GM23338 (cell line): ENCODE results near the gene OR4D1. TPM values are rescaled to one million over a fixed set of nuclear protein-coding genes. Genes with fewer than 3 reads are reported as not detected.

Experiments used
- ATAC-seq: fragments of 200-7000 bp; cut with Tn5 transposase; 3 replicates; pipeline ENCODE4 v1.9.1; 2020
- DNase-seq: peaks from one replicate; pipeline ENCODE4 v3.0.0-alpha.2; 2015; ENCODE audit warnings: low spot score
- H2AFZ ChIP-seq: fragments of 200-600 bp; sonication (generic); 2 replicates; pipeline ENCODE4 v1.8.0; 2016; ENCODE audit warnings: antibody characterized with exemption, mild to moderate bottlenecking, moderate library complexity
- H3F3A ChIP-seq: fragments of 200-600 bp; sonication (generic); replicated peaks from 2 replicates; pipeline ENCODE4 v1.8.0; 2017; ENCODE audit warnings: antibody characterized with exemption, mixed run types, low read depth
- H3K27ac ChIP-seq: fragments of 200-600 bp; sonication (generic); 2 replicates; pipeline ENCODE4 v1.6.1; 2016; ENCODE audit warnings: low read depth
- H3K27me3 ChIP-seq: fragments of 200-600 bp; sonication (generic); 2 replicates; pipeline ENCODE4 v1.8.0; 2016; ENCODE audit warnings: mild to moderate bottlenecking, mixed run types, moderate library complexity; ENCODE audit not compliant: insufficient read depth
- H3K36me3 ChIP-seq: fragments of 200-600 bp; sonication (generic); 2 replicates; pipeline ENCODE4 v1.8.0; 2016; ENCODE audit warnings: mild to moderate bottlenecking; ENCODE audit not compliant: insufficient read depth
- H3K4me1 ChIP-seq: fragments of 200-600 bp; sonication (generic); 2 replicates; pipeline ENCODE4 v1.8.0; 2016; ENCODE audit warnings: mild to moderate bottlenecking, moderate library complexity; ENCODE audit not compliant: insufficient read depth
- H3K4me2 ChIP-seq: fragments of 200-600 bp; sonication (generic); 2 replicates; pipeline ENCODE4 v1.7.1; 2017; ENCODE audit warnings: mixed run types
- H3K4me3 ChIP-seq: fragments of 200-600 bp; sonication (generic); 2 replicates; pipeline ENCODE4 v1.6.1; 2016; ENCODE audit warnings: mixed run types
- H3K79me2 ChIP-seq: fragments of 200-600 bp; sonication (generic); replicated peaks from 2 replicates; pipeline ENCODE4 v1.8.0; 2017; ENCODE audit warnings: mild to moderate bottlenecking; ENCODE audit not compliant: insufficient read depth
- H3K9me2 ChIP-seq: fragments of 200-600 bp; sonication (generic); 2 replicates; pipeline ENCODE4 v1.8.0; 2017; ENCODE audit not compliant: insufficient read depth
- H4K20me1 ChIP-seq: fragments of 200-600 bp; sonication (generic); replicated peaks from 2 replicates; pipeline ENCODE4 v1.8.0; 2017; ENCODE audit warnings: mild to moderate bottlenecking; ENCODE audit not compliant: insufficient read depth
- H3K27ac Mint-ChIP-seq: 2 replicates; pipeline ENCODE4 v1.8.0; 2020; ENCODE audit warnings: inconsistent platforms, mild to moderate bottlenecking, moderate library complexity, mixed read lengths
- H3K27me3 Mint-ChIP-seq: 3 replicates; pipeline ENCODE4 v1.8.0; 2022; ENCODE audit warnings: low read depth, mild to moderate bottlenecking, moderate library complexity, mixed read lengths, inconsistent platforms; ENCODE audit not compliant: insufficient read depth, poor library complexity
- H3K36me3 Mint-ChIP-seq: 3 replicates; pipeline ENCODE4 v1.8.0; 2021; ENCODE audit warnings: low read depth, mild to moderate bottlenecking, inconsistent platforms, moderate library complexity, mixed read lengths
- H3K4me1 Mint-ChIP-seq: 3 replicates; pipeline ENCODE4 v1.8.0; 2020; ENCODE audit warnings: mild to moderate bottlenecking, inconsistent platforms, mixed read lengths
- H3K4me3 Mint-ChIP-seq: 3 replicates; pipeline ENCODE4 v1.8.0; 2021; ENCODE audit warnings: moderate library complexity, mild to moderate bottlenecking, inconsistent platforms, mixed read lengths
- H3K9me3 Mint-ChIP-seq: 3 replicates; pipeline ENCODE4 v1.8.0; 2020; ENCODE audit warnings: moderate library complexity, mild to moderate bottlenecking, inconsistent platforms, mixed read lengths
- CREB1 ChIP-seq: fragments of 250-450 bp; sonication (Bioruptor Pico); IDR thresholded peaks from 2 replicates; pipeline ENCODE4 v1.5.0; 2020; ENCODE audit warnings: low read depth, mild to moderate bottlenecking, moderate library complexity
- EZH2 ChIP-seq: fragments of 200-600 bp; sonication (generic); IDR thresholded peaks from one replicate; pipeline ENCODE4 v1.8.0; 2017; ENCODE audit warnings: antibody characterized with exemption, mild to moderate bottlenecking, low read depth; ENCODE audit not compliant: unreplicated experiment
- EZH2phosphoT487 ChIP-seq: fragments of 200-600 bp; sonication (generic); IDR thresholded peaks from one replicate; pipeline ENCODE4 v1.8.1; 2018; ENCODE audit warnings: antibody characterized with exemption; ENCODE audit not compliant: unreplicated experiment
- JUNB ChIP-seq: IDR thresholded peaks from one replicate; pipeline ENCODE4 v1.6.1; 2016; ENCODE audit warnings: antibody characterized with exemption; ENCODE audit not compliant: unreplicated experiment
- POLR2AphosphoS5 ChIP-seq: IDR thresholded peaks from 2 replicates; pipeline ENCODE4 v1.6.1; 2016; ENCODE audit warnings: antibody characterized with exemption, low read depth
- STAT1 ChIP-seq: IDR thresholded peaks from one replicate; pipeline ENCODE4 v1.6.1; 2016; ENCODE audit warnings: antibody characterized with exemption; ENCODE audit not compliant: unreplicated experiment
- ZNF114 ChIP-seq: fragments of 250-450 bp; sonication (Bioruptor Pico); IDR thresholded peaks from 2 replicates; pipeline ENCODE4 v1.5.0; 2020; ENCODE audit warnings: mild to moderate bottlenecking, moderate library complexity
- ZNF331 ChIP-seq: fragments of 250-450 bp; sonication (Bioruptor Pico); IDR thresholded peaks from 2 replicates; pipeline ENCODE4 v1.5.0; 2020; ENCODE audit warnings: low read depth, mild to moderate bottlenecking, moderate library complexity
- polyA plus RNA-seq: library from polyadenylated mRNA; unstranded; fragments of >200 nt; fragmentation: Nextera tagmentation; extraction: Ambion mirVana; gene quantifications from 2 replicates; pipeline ENCODE4 v1.2.1, GENCODE V29; 2016
- total RNA-seq: library from RNA; depleted of rRNA; stranded (reverse); fragments of >200 nt; shearing (Covaris generic); gene quantifications from 2 replicates; pipeline ENCODE4 v1.2.3, GENCODE V29; 2014
- TF ChIP-seq, protein P1 (sequence below): fragments of 250-450 bp; sonication (Bioruptor Pico); IDR thresholded peaks from 2 replicates; pipeline ENCODE4 v1.5.0; 2020; ENCODE audit warnings: mild to moderate bottlenecking, moderate library complexity
- TF ChIP-seq, protein P2 (sequence below): IDR thresholded peaks from one replicate; pipeline ENCODE4 v1.6.1; 2018; ENCODE audit warnings: antibody characterized with exemption; ENCODE audit not compliant: unreplicated experiment
- TF ChIP-seq, protein P3 (sequence below): IDR thresholded peaks from 2 replicates; pipeline ENCODE4 v1.6.1; 2016; ENCODE audit warnings: antibody characterized with exemption
- TF ChIP-seq, protein P4 (sequence below), 2 experiments: fragments of 200-600 bp in 1 of 2; sonication (generic) in 1 of 2; conservative IDR thresholded peaks; 2 replicates each; pipeline versions ENCODE4 v1.5.1 to v1.6.1; 2016 to 2017; ENCODE audit warnings: antibody characterized with exemption in 2 of 2, low read depth in 2 of 2, mild to moderate bottlenecking in 2 of 2, moderate library complexity in 1 of 2

OR4D1 gene
- total and polyA plus RNA-seq, 2 experiments from 2014 or later = 0.10 to 0.50 TPM

DNA sequence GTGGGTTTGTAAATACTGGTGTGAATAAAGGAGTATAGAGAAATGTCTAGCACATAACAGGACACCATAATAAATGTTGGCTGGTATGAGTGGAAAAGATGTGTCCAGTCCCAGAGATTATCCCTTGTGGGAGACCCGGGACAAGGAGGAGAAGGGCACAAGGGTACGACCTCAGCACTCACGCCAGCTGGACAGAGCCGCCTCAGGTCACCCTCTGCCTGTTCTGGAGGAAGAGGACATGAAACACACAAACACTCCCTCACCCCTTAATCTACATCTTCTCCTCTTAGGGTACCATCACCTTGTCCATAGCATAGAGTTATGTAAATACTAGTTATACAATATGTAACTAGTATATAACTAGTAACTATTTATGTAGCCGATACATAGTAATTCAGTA, 38.2 kb upstream of the OR4D1 start (continued):
- TF ChIP-seq, protein P1, sequence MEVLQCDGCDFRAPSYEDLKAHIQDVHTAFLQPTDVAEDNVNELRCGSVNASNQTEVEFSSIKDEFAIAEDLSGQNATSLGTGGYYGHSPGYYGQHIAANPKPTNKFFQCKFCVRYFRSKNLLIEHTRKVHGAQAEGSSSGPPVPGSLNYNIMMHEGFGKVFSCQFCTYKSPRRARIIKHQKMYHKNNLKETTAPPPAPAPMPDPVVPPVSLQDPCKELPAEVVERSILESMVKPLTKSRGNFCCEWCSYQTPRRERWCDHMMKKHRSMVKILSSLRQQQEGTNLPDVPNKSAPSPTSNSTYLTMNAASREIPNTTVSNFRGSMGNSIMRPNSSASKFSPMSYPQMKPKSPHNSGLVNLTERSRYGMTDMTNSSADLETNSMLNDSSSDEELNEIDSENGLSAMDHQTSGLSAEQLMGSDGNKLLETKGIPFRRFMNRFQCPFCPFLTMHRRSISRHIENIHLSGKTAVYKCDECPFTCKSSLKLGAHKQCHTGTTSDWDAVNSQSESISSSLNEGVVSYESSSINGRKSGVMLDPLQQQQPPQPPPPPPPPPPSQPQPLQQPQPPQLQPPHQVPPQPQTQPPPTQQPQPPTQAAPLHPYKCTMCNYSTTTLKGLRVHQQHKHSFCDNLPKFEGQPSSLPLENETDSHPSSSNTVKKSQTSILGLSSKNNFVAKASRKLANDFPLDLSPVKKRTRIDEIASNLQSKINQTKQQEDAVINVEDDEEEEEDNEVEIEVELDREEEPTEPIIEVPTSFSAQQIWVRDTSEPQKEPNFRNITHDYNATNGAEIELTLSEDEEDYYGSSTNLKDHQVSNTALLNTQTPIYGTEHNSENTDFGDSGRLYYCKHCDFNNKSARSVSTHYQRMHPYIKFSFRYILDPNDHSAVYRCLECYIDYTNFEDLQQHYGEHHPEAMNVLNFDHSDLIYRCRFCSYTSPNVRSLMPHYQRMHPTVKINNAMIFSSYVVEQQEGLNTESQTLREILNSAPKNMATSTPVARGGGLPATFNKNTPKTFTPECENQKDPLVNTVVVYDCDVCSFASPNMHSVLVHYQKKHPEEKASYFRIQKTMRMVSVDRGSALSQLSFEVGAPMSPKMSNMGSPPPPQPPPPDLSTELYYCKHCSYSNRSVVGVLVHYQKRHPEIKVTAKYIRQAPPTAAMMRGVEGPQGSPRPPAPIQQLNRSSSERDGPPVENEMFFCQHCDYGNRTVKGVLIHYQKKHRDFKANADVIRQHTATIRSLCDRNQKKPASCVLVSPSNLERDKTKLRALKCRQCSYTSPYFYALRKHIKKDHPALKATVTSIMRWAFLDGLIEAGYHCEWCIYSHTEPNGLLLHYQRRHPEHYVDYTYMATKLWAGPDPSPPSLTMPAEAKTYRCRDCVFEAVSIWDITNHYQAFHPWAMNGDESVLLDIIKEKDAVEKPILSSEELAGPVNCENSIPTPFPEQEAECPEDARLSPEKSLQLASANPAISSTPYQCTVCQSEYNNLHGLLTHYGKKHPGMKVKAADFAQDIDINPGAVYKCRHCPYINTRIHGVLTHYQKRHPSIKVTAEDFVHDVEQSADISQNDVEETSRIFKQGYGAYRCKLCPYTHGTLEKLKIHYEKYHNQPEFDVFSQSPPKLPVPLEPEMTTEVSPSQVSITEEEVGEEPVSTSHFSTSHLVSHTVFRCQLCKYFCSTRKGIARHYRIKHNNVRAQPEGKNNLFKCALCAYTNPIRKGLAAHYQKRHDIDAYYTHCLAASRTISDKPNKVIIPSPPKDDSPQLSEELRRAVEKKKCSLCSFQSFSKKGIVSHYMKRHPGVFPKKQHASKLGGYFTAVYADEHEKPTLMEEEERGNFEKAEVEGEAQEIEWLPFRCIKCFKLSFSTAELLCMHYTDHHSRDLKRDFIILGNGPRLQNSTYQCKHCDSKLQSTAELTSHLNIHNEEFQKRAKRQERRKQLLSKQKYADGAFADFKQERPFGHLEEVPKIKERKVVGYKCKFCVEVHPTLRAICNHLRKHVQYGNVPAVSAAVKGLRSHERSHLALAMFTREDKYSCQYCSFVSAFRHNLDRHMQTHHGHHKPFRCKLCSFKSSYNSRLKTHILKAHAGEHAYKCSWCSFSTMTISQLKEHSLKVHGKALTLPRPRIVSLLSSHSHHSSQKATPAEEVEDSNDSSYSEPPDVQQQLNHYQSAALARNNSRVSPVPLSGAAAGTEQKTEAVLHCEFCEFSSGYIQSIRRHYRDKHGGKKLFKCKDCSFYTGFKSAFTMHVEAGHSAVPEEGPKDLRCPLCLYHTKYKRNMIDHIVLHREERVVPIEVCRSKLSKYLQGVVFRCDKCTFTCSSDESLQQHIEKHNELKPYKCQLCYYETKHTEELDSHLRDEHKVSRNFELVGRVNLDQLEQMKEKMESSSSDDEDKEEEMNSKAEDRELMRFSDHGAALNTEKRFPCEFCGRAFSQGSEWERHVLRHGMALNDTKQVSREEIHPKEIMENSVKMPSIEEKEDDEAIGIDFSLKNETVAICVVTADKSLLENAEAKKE (CRISPR knock-in tag) = no peak
- TF ChIP-seq CREB1 = no peak
- no peak for TF ChIP-seq EZH2phosphoT487

DNA sequence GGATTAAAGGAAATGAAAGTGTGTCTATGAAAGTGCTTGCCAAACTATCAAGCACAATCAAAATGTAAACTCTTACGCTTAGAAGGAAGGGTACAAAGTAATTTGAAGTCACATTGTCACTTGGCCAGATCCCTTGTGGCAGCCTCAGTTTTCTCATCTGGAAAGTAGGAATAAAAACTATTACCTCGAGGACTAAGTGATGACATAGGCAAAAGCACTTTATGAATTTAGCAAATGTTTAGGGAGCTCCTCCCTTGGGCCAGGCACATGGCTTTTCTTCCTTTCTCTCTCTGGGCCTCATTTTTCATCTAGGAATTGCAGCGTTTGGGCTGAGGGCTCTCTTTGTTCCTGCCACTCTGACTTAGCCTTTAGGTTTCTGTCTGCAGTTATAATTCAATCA, 36.5 kb upstream of the OR4D1 start:
- Histone ChIP-seq H2AFZ (no peak overlapping the region), H3K79me2 (no peaks in the 10 kb centered on the region), H3K4me3 (no peak overlapping the region), H4K20me1 (no peaks in the 10 kb centered on the region), H3K9me2 (no peaks in the 10 kb centered on the region), H3K36me3 (no peaks in the 10 kb centered on the region), H3K27me3 (no peaks in the 10 kb centered on the region), H3K4me2 (no peak overlapping the region), H3K27ac (no peak overlapping the region), H3K4me1 (no peaks in the 10 kb centered on the region), H3F3A (no peaks in the 10 kb centered on the region)
- Mint-ChIP-seq H3K9me3 (no peaks in the 10 kb centered on the region), H3K4me3 (no peak overlapping the region), H3K27me3 (peaks cover 3% of the 10 kb centered on the region), H3K4me1 (no peaks in the 10 kb centered on the region), H3K27ac (no peak overlapping the region), H3K36me3 (no peaks in the 10 kb centered on the region)
- ATAC-seq (no peak), DNase-seq (no peak)
- no peak for TF ChIP-seq EZH2
- no peak for TF ChIP-seq ZNF114 (CRISPR knock-in tag)
- no peak for TF ChIP-seq STAT1
- TF ChIP-seq CREB1 = no peak
- TF ChIP-seq, protein P2, sequence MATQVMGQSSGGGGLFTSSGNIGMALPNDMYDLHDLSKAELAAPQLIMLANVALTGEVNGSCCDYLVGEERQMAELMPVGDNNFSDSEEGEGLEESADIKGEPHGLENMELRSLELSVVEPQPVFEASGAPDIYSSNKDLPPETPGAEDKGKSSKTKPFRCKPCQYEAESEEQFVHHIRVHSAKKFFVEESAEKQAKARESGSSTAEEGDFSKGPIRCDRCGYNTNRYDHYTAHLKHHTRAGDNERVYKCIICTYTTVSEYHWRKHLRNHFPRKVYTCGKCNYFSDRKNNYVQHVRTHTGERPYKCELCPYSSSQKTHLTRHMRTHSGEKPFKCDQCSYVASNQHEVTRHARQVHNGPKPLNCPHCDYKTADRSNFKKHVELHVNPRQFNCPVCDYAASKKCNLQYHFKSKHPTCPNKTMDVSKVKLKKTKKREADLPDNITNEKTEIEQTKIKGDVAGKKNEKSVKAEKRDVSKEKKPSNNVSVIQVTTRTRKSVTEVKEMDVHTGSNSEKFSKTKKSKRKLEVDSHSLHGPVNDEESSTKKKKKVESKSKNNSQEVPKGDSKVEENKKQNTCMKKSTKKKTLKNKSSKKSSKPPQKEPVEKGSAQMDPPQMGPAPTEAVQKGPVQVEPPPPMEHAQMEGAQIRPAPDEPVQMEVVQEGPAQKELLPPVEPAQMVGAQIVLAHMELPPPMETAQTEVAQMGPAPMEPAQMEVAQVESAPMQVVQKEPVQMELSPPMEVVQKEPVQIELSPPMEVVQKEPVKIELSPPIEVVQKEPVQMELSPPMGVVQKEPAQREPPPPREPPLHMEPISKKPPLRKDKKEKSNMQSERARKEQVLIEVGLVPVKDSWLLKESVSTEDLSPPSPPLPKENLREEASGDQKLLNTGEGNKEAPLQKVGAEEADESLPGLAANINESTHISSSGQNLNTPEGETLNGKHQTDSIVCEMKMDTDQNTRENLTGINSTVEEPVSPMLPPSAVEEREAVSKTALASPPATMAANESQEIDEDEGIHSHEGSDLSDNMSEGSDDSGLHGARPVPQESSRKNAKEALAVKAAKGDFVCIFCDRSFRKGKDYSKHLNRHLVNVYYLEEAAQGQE = no peak
- TF ChIP-seq ZNF331 (CRISPR knock-in tag) = no peak
- TF ChIP-seq POLR2AphosphoS5 = no peak
- TF ChIP-seq, protein P3, sequence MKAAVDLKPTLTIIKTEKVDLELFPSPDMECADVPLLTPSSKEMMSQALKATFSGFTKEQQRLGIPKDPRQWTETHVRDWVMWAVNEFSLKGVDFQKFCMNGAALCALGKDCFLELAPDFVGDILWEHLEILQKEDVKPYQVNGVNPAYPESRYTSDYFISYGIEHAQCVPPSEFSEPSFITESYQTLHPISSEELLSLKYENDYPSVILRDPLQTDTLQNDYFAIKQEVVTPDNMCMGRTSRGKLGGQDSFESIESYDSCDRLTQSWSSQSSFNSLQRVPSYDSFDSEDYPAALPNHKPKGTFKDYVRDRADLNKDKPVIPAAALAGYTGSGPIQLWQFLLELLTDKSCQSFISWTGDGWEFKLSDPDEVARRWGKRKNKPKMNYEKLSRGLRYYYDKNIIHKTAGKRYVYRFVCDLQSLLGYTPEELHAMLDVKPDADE = no peak
- TF ChIP-seq EZH2phosphoT487 = no peak
- TF ChIP-seq JUNB = no peak
- TF ChIP-seq, protein P4, sequence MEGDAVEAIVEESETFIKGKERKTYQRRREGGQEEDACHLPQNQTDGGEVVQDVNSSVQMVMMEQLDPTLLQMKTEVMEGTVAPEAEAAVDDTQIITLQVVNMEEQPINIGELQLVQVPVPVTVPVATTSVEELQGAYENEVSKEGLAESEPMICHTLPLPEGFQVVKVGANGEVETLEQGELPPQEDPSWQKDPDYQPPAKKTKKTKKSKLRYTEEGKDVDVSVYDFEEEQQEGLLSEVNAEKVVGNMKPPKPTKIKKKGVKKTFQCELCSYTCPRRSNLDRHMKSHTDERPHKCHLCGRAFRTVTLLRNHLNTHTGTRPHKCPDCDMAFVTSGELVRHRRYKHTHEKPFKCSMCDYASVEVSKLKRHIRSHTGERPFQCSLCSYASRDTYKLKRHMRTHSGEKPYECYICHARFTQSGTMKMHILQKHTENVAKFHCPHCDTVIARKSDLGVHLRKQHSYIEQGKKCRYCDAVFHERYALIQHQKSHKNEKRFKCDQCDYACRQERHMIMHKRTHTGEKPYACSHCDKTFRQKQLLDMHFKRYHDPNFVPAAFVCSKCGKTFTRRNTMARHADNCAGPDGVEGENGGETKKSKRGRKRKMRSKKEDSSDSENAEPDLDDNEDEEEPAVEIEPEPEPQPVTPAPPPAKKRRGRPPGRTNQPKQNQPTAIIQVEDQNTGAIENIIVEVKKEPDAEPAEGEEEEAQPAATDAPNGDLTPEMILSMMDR (conservative IDR thresholded peaks at IDR 0.05; ENCODE audit: low read depth in 2 of 2) = no peak
